GM19099 (cell line): ENCODE results near the gene PAK5.

ENCODE experiments used
- POLR2A ChIP-seq: IDR thresholded peaks from 3 replicates; pipeline ENCODE4 v1.6.1; 2011; ENCODE audit warnings: low read depth; ENCODE audit not compliant: insufficient read length; ENCODE audit errors: extremely low read depth

PAK5 gene

DNA sequence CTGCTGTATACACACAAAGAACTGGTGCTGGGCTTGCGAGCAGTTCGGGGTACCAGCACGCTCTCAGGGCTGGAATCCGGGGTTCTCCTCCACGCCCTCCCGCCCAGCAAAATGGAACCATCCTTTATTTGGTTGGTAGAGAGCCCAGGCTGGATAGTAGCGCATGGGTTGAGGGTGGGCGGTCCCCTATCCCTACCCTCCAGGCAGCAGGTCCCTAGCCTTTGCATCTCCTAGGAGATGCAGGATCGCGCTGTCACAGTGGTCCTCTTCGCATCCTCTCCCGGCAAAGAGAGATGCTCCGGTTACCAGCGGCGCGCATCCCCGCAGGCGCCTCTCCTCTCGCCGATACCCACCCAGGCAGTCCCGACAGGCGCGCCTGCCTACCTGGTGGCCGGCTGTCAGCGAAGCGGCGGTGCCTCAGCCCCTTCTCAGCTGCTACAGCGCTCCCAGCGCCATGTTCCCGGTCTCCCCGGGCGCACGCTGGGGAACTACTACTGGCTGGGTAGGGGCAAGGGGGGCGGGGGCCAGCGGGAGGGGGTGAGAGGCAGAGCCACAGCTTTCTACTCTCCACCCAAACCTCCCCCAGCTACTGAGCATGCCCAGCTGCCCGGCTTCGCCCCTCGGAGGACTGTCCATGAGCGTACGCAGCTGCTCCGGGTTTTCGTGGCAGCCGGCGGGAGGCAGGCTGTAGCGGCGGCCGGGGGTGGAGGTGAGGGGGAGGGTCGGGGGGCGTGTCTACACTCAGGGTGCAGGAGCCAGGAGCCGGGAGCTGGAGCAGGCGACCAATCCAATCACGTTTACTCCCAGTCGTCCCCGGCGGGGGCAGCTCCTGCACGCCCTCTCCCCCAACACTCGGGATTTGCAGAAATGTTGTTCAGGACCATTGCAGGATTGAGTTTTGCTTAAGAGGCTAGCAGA lies at the start of gene PAK5:
Gene PAK5, minus strand, starts transcription at position 699 of the 918 bp plus-strand sequence. CDS start 194,748 bp downstream, outside the sequence.
- TF ChIP-seq POLR2A, result no peak

DNA sequence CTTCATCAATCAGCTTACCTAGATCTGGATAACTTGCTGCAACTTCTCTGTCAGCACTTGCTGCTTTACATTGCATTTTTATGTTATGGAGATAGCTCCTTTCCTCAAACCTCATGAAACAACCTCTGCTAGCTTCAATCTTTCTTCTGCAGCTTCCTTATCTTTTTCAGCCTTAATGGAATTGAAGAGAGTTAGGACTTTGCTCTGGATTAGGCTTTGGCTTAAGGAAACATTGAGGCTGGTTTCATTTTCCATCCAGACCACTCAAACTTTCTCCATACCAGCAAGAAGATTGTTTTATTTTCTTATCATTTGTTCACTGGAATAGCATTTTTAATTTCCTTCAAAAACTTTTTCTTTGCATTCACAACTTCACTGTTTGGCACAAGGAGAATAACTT lies 48.8 kb upstream of the PAK5 start:
- no peak for TF ChIP-seq POLR2A

GRCh38 chr20:9886227-9886626 lies 47.4 kb upstream of the PAK5 start:
- TF ChIP-seq POLR2A, result no peak

DNA sequence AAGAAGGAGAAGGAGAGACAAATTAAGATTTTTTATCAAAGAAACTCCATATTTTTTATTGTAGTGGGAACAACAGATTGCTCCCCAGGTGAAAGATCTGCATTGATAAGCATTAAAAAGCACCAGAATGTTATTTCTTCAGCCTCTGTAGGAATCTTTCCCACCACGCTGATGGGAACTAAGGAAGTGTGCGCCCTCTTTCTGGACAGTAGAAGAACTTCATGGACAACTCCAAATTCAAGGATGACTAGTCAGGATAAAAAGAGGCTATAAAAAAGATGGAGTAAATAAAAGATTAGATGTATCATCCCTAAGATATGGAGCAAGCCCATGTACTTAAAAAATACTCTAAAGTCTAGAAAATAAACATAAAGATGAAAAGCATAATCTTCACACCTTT lies 45.8 kb upstream of the PAK5 start:
- TF ChIP-seq POLR2A, result no peak

DNA sequence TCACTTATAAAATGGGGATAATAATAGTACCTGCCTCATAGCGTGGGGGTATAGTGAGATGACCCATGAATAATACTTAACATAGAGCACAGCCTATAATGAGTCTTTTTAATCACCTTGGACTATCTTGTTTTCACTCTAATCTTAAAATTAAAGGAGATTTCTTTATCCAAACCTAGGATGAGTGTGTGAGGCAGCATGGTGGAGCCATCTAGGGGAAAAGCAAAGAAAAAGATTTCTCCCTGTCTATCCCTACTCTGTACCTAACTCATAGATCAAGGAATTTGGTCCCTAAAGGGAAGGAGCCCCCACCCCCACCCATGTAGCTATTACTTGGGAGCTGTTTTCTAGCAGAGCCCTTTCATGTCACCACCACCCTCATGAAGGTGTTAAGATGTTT lies 45.2 kb upstream of the PAK5 start:
- no peak for TF ChIP-seq POLR2A

DNA sequence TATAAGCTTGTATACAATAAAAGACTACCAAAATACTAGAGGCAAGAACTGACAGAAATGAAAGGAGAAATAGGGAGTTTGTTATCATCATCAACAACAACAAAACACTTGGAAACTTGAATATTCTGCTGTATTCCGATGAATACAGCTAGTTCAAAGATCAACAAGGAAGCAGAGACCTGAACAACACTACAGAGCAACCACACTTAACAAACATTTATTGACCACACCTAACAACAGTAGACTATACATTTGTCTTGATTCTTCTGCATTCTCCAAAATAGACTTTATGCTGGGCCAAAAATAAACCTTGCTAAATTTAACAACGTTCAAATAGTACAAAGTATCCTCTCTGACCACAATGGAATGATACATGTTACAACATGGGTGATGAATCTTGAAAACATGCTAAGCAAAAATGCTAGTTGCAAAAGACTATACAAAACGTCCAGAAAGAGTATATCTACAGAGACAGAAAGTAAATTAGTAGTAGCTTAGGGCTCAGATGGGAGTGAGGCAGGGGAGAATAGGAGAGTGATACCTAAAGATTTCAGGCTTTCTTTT lies 39.1 kb upstream of the PAK5 start:
- TF ChIP-seq POLR2A, result no peak

DNA sequence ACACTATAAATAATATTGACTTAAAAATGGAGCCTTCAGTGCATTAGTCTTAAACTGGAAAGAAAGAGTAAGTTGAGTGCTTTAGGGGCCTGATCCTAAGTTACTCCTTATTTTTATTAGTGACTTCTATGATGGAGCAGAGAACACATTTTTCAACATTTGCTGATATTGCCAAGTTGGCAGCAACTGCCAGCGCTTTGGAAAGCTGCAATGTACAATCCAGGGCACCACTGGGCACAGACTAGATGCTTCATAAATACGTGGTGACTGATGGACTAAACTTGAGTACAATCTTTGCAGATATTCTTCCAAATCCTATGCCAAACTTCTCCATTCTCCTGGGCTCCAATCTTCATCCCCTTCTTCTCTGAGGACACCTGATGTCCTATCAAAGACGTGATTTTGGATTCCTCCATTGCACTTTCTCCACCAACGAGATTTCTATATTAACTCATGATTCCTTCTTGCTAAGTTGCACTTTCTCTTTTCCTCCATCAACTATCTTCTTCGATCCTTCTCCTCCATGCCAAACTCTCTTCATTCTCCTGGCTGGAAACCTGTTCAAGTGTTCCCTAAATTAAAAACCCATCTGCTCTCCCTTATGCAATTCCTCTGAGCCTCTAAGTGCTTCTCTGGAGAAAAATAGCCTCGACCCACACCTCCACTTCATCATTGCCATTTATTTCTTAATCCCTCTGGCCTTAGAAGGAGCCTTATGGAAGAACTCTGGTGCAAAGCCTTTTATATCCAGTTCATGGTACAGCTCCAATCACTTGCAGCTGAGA lies 28.5 kb upstream of the PAK5 start:
- TF ChIP-seq POLR2A, result no peak

- no peak for TF ChIP-seq POLR2A
Observed at GRCh38 chr20:9852566-9852965, 13.7 kb upstream of the PAK5 start.

- TF ChIP-seq POLR2A, result no peak
Observed at GRCh38 chr20:9839626-9840025, 750 bp upstream of the PAK5 start.

DNA sequence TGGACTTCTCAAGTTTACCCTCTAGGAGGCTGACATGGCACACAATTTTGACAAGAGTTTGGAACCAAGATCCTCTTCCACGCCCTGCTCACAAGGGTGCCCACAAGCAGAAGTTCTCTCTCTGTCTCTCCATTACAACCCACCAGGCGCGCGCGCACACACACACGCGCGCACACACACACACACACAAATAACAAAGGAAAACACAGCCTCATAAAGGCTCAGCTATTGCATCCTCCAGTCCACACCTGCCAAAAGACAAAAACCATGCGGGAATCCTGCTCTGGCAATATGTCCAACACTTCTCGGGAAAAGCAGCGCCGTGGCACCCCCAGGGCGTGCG lies 870 bp downstream of the PAK5 start:
- no peak for TF ChIP-seq POLR2A

DNA sequence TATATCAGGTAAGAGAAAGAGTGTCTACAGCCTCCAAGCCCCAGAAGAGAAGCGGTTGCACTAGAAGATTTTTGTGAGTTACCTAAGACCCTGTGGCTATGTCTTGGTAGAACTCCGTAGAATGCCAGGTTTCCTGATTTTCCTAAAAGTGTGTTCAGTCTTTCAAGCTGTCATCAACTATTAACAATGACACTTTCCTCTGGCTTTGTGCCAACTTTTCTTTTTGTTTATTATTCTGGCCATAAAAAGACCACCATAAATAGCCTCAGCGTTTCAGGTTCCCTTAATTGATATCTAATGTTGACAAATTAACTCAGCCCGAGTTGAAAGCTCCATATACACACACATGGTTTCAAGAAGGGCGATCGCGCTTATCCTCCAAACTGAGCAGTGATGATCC lies 1.2 kb downstream of the PAK5 start:
- no peak for TF ChIP-seq POLR2A

- no peak for TF ChIP-seq POLR2A
Observed at GRCh38 chr20:9835302-9835701, 3.6 kb downstream of the PAK5 start.

GRCh38 chr20:9831032-9831431 lies 7.8 kb downstream of the PAK5 start:
- no peak for TF ChIP-seq POLR2A

- TF ChIP-seq POLR2A, result no peak
Observed at GRCh38 chr20:9829835-9830234, 9.0 kb downstream of the PAK5 start.

GRCh38 chr20:9817654-9818053 lies 21.2 kb downstream of the PAK5 start:
- TF ChIP-seq POLR2A, result no peak

DNA sequence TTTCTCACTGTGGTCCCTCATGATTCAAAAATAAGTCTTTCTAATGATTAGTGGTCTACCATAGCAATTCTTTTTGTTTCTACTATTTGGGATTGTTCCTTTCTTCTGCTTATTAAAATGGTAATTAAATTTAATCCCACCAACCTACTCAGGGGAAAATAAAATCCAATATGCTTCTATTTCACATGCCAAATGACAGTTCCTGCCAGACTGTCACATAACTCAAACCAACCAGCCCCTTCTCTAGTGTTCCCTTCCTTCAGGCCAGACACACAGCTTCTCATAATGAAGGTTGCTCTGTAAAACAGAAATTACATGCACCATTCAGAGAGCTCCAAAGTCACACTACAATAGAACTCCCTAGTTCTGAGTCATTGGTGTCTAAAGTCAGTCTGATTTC lies 23.2 kb downstream of the PAK5 start:
- no peak for TF ChIP-seq POLR2A
